NOMO-1 treated with DMSO at 0.1 percent for 48 hours (cell line): ENCODE data around the gene GOLGA8N.

Experiments used
- DNase-seq: peaks from one replicate; lab custom pipeline; 2025; ENCODE audit not compliant: unreplicated experiment; lab: John Stamatoyannopoulos, UW

The GOLGA8N gene

DNA sequence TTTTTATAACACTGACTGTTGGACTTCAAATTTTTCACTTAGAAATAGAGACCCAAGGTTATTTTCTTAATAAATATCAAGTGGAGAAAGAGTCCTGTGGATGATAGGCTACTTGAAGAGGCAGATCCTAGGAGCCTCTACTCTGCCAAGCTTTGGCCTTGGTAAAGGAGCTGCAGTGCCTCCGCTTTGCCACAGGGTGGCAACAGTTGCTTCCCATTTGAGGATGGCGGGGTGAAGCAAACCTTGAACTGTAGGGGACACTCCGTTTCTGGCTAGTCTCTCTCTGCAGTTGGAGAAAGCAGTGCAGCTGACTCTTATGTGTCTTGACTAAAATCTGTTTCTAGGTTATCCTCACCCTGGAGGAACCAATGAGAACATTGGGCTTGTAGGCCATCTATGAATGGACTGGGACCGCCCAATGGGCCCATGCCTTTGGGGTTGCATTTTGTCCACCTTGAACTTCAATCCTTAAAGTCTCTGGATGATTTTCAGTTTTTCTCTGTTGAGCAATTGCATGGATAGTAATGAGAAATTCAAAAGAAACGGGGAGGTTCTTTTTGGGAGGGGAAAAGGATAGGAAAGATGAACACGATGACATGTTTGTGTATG lies 58.1 kb downstream of the GOLGA8N start:
- DNase-seq: peak; percentile 33

DNA sequence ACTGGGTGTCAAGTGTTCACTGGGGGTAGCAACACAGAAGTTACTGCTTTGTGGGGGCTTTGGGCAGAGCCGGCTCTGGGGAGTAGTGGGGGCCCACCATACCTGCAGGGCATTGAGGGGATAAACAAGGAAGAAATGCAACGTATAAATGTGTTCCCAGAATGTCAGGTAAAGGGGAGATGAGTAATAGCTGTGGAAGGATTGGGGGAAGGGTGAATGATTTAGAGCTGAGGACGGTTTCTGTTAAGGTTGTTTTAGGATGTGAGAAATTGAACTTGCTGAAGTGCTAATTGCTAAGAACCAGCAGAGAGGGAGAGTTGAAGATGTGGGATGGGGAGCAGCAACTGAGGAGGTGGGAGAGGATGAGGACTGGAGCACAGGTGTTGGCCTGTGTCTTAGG lies 58.9 kb downstream of the GOLGA8N start:
- no peak for DNase-seq

DNA sequence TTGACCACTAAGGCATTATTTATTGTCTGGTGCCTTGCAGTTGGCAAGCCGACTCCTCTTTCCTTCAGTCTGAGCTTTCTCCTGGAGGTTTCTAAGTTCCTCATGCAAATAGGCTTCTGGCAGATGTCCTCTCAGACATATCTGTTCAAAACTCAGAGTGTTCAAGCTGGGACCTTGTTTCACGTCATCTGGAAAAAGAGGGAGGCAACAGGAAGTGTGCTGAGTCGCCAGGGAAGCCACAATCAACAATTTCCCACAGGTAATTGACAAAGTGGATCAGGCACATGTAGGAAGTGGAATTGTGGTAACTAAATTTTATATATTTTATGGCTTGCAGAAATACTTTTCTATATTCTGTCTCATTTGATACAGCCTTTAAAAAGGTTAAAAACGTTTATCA lies 62.8 kb downstream of the GOLGA8N start:
- no peak for DNase-seq

DNA sequence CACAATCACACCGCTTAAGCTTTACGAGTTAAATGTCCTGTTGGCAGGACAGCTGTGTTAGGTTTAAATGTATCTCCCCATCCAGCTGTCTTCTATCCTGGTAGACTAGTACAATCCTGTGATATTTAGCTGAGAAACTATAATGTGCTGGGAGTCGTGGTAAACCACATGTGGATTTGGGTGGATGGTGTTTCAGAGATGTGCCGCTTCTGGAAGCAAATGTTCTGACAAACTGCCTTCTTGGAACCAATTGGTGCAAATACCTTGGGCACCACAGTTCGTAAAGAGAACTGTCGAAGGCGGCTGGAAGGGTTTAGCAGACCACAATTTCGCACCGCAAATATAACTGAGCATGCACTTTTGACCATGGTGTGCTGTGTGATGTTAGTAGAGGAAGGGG lies 63.2 kb downstream of the GOLGA8N start:
- DNase-seq: no peak
